Fibroblast of pulmonary artery (primary cell): ENCODE measurements around the gene COLQ.
"Not testable (repeated sequence)": the region's sequence is repeated elsewhere in the genome, so short reads cannot be mapped to it uniquely, and the experiment has no call there.

ENCODE experiments used
- DNase-seq: peaks from one replicate; pipeline ENCODE4 v3.0.0-alpha.2; 2010; ENCODE audit warnings: low read depth
- H3K4me3 ChIP-seq: replicated peaks from 2 replicates; pipeline ENCODE4 v1.5.1; 2011; ENCODE audit warnings: low read depth, mild to moderate bottlenecking, control low read depth, low read length, moderate library complexity
- TF ChIP-seq, protein P1 (sequence below): IDR thresholded peaks from 2 replicates; pipeline ENCODE4 v1.5.1; 2011; ENCODE audit warnings: mild to moderate bottlenecking, control low read depth, low read length, inconsistent platforms; ENCODE audit errors: missing control alignments

The COLQ gene

GRCh38 chr3:15460891-15461531, 60.5 kb downstream of the COLQ start:
- TF ChIP-seq, protein P1, sequence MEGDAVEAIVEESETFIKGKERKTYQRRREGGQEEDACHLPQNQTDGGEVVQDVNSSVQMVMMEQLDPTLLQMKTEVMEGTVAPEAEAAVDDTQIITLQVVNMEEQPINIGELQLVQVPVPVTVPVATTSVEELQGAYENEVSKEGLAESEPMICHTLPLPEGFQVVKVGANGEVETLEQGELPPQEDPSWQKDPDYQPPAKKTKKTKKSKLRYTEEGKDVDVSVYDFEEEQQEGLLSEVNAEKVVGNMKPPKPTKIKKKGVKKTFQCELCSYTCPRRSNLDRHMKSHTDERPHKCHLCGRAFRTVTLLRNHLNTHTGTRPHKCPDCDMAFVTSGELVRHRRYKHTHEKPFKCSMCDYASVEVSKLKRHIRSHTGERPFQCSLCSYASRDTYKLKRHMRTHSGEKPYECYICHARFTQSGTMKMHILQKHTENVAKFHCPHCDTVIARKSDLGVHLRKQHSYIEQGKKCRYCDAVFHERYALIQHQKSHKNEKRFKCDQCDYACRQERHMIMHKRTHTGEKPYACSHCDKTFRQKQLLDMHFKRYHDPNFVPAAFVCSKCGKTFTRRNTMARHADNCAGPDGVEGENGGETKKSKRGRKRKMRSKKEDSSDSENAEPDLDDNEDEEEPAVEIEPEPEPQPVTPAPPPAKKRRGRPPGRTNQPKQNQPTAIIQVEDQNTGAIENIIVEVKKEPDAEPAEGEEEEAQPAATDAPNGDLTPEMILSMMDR = no peak
- no peak overlapping the region for H3K4me3 ChIP-seq
- no peak for DNase-seq

DNA sequence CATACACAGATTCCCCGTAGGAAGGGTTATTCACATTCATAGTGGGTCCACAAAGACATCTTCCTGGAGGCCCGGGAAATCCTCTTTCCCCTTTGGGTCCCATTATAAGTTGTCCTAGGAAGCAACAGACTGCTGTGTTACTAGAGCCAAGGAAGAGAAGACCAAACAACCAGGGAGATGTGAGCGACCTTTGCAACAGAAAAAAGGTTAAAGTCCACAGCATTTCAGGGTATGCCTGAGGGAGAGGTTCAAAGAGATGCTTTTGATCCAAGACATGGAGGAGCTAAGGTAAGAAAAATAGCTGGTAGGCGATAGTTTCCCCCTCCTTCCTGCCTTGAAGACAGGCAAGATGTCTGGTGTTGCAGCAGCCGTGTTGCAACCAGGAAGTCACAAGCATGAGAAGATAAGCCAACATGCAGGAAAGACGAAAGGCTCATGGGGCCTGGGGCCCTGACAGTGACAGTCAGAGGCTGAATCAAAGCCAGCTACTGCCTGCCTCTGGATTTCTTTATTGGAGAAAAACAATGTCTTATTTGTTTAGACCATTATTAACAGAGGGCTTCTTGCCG, 63.2 kb downstream of the COLQ start:
- H3K4me3 ChIP-seq = no peak overlapping the region
- TF ChIP-seq, protein P1 = no peak
- no peak for DNase-seq

DNA sequence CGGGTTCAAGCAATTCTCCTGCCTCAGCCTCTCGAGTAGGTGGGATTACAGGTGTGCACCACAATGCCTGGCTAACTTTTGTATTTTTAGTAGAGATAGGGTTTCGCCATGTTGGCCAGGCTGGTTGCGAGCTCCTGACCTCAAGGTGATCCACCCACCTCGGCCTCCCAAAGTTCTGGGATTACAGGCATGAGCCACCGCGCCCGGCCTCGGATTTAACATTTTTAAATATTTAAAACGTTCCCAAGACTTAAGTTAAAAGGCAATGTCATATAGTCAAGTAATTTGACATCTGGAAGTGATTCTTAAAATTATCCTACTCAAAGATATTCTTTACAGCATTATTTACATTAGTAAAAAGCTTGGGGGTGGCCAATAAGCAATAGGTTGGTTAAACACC, 64.6 kb downstream of the COLQ start:
- not testable (repeated sequence) for H3K4me3 ChIP-seq, DNase-seq

GRCh38 chr3:15456321-15456720, 65.2 kb downstream of the COLQ start:
- no peak overlapping the region for H3K4me3 ChIP-seq
- TF ChIP-seq, protein P1 = no peak
- DNase-seq = no peak

GRCh38 chr3:15455756-15456155, 65.8 kb downstream of the COLQ start:
- no peak overlapping the region for H3K4me3 ChIP-seq
- TF ChIP-seq, protein P1 = no peak
- no peak for DNase-seq

DNA sequence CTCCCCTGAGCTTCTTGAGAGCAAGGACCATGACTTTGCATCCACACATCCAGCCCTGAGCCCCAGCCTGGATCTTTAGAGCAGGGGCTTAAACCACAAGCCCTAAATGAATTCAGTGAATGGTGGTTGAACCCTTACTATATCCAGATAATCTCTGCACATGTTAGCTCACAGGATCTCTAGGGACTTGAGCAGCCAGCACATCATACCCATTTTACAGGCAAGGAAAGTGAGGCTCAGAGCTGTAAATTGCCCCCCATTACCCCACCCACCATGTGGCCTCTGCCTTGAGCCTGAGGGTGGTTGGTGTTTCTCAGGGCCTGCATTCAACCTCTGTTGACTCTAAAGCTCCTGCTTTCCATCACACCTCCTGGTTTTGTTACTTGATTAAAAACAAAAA, 66.5 kb downstream of the COLQ start:
- TF ChIP-seq, protein P1 = no peak
- no peak for DNase-seq
- H3K4me3 ChIP-seq = no peak overlapping the region

GRCh38 chr3:15453991-15454625, 67.4 kb downstream of the COLQ start:
- DNase-seq = no peak
- no peak overlapping the region for H3K4me3 ChIP-seq
- TF ChIP-seq, protein P1 = no peak
